Jurkat, Clone E6-1 (cell line): ENCODE data around the gene EGLN3.

Source experiments
- DNase-seq: peaks from one replicate; pipeline ENCODE4 v3.0.0-alpha.2; 2011; ENCODE audit warnings: low read depth, low spot score
- H3K4me3 ChIP-seq: 2 replicates; pipeline ENCODE4 v1.5.1; 2011; ENCODE audit warnings: mild to moderate bottlenecking, low read length, control low read depth, moderate library complexity

EGLN3 gene

GRCh38 chr14:33924566-33925100 is 26.2 kb downstream of the EGLN3 start:
- DNase-seq = no peak
- H3K4me3 ChIP-seq = no peak overlapping the region

DNA sequence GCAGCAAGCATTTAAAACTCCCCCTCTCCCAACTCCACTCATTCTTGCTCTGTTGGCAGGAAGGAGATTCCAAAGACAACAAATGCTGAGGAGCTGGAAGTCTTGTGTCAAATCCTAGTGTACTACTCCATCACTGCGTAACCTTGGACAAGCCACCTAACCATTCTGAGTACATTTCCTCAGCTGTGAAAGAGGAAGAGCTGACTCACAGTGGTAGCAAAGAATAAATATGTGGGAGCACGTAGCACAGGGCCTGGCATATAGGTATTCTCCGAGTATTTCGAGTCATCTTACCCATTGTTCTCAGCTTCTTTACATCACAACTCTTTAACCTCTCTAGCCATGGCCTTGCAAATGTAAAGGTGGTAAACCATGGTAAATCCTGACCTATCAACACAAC is 28.7 kb downstream of the EGLN3 start:
- no peak overlapping the region for H3K4me3 ChIP-seq
- DNase-seq = no peak

DNA sequence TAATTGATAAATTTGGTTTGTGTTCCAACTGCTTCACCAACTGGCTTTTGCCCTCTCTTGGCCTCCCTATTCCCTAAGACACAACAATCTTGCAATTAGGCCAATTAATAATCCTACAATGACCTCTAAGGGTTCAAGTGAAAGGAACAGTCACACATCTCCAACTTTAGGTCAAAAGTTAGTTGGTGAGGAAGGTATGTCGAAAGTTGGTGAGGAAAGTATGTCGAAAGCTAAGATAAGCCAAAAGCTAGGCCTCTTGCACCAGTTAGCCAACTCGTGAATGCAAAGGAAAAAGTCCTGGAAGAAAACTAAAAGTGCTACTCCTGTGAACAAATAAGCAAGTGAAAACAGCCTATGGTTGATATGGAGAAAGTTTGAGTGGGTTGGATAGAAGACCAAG is 32.6 kb downstream of the EGLN3 start:
- H3K4me3 ChIP-seq = no peak overlapping the region
- DNase-seq = no peak

DNA sequence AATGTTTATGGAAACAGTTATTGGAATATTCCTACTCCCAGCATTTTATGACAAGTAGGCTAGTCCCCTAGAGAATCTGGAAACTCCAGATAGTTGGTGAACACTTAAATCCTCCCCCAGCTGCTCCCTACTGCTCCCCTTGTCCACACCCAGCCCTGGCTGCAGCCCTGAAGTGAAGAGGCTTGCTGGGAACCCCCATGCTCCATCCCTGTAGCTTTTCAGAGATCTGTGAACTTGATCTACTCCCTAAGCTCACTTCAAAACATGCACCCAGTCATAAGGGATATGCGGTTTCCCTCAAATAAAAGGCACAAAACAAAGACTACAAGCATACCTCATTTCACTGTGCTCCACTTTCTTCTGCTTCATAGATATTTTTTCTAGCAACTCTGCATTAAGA is 33.2 kb downstream of the EGLN3 start:
- no peak overlapping the region for H3K4me3 ChIP-seq
- peak; percentile 66 for DNase-seq

DNA sequence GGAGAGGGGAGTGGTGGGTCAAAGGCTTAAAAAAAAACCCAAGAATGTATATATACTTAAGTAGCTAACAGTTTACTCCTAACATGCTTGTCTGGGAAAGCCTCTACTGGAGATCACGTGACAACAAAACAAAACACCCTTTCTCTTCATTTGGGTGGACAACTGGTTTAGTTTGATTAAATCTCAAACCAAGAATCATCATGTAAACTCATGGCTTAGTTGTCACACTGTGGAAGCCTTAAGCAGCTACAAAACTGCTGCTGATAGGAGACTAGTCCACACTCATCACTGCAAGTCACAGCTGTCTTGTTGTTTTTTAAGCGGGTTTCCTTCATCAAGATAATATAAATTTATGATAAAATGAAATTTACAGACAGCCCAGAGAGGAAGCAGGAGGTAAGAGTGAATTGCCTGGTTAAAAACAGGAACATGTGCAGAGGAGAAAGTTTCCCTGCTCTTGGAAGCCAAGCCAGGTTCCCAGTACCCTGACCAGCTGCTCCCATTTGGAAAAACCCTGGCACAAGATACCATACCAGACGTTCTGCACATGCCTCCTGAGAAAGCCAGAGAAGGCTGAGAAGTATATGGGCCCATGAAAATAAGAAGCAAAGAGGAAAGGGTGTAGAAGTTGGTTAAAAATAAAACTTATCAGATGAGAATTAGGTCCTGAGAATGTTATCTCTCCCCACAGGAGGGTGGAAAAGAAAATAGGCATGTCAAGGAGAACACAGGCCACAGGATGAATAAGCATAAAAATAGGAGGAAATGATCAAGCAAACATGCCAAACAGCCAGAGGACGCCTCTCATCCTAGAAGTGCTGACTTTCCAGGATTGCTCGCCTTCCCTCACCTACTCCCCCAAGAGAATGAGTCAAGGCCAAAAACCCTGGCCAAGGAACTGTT is 34.0 kb downstream of the EGLN3 start:
- no peak overlapping the region for H3K4me3 ChIP-seq
- peak; percentile 15 for DNase-seq

DNA sequence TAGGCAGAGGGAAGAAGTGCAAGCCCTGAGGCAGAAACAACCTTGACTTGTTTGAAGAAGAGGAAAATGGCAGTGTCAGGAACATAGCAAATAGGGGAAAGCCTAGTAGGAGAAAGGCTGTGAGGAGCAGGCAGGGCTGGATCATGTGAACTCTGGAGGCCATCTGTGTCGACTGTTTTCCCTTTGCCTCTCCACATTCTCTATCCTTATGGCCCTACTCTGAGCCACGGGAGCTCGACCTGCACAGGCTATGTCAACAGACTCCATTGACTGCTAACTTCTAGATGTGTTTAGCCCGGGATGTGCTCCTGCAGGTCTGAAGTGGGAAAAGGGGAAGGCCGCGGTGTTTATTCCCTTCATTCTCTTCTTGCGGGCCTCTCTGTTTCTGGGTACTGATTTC is 35.2 kb downstream of the EGLN3 start:
- no peak for DNase-seq
- H3K4me3 ChIP-seq = no peak overlapping the region

DNA sequence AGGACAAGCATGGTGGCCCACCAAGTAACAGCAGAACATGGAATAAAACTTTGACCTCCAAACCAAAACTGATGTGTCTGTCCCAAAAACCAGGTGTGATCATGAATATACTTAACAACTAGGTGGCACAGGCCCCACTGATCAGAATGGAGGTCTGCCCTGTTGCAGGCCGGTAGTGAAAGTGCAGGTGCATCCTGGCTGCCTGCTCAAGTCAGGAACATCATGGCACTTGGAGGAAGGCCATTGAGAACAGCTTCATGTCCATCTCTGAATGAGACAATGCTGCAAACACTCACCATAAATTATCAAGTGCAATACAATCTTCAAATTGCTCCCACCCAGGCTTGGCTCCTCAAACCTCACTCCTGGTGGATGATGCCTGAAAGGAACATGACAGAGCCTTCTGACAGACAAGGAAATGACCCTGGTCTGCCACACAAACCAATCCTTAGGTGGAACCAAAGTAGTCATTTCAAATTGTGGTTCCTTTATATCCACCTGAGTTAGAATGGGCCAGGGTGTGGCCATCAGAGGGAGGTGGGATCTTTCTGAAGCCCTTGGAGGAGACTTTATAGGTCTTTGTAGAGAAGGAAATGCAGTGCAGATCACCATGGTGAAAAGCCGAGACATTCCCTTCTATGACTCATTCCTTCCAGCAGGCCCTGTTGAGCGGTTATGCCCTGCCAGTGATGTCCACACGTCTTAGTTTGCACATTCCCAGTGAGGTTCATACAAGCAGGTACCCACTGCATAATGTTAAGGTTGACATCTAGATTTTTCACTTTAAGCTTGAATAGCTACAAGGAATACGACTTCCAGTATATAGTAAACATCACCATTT is 36.0 kb downstream of the EGLN3 start:
- no peak overlapping the region for H3K4me3 ChIP-seq
- no peak for DNase-seq

DNA sequence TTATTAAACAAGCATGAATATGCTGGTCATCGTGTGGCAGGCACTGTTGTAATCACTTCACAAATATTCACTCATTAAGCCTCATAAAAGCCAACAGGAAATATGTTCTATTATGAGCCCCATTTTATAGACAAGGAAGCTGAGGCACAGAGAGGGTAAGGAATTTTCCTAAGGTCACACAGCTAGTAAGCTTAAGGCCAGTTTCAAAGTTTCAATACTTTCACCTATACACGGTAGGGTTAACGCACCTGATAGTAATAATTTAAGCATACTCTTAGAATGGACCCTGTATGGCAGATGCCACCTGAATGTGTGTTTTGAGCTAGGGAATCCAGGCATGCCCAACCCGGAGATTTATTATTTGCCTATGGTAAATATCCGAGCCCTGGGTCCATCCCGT is 39.8 kb downstream of the EGLN3 start:
- DNase-seq = no peak
- no peak overlapping the region for H3K4me3 ChIP-seq

DNA sequence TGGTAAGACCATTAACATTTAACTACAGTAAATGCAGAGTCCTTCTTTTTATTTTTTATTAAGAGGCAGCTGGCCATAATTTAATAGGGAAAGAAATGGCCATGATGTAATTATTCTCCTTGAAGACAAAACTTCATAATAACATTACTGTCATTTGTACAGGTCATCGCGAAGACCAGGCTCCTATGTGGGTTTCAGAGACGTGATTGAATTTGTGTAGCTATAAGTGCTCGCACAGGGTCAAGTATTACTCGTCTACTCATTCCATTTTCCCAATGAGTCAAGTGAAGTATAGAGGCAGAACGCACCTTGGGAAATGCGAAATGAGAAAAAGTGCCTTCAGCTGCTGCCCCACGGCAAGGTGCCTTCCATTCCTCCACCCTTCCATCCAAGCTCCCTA is 40.4 kb downstream of the EGLN3 start:
- no peak overlapping the region for H3K4me3 ChIP-seq
- DNase-seq = no peak

GRCh38 chr14:33909380-33910084 is 41.3 kb downstream of the EGLN3 start:
- no peak overlapping the region for H3K4me3 ChIP-seq
- no peak for DNase-seq

DNA sequence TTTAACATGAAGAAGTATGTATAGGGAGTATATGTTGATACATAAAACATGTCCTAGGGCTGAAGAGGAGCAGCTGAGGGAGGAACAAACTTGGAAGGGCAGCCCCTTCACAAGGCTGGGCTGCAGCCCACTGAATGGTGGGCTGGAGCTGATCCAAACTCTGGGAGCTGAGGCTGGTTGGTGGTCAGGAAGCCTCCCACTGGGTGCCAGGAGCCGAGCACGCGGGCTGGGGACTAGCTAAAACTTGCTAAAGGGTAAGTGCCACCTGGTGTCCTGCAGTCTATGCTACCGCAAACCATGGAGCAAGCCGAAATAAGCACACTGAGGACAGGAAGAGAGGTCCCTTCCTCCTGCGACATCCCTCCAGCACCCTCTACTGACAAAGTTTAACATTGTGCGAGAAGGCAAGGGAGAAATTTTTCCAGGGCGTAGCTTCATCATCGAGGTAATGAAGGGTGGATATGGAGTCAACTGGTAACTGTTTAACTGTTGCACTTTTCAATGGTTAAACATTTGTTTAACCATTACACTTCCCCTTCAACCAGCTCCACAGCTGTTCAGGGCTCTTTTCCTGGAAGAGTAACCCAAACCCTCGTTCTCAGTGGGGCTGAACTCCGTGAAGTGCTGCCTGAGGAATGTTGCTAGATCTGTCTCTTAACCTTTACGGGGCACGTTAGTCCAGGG is 42.2 kb downstream of the EGLN3 start:
- DNase-seq = no peak

DNA sequence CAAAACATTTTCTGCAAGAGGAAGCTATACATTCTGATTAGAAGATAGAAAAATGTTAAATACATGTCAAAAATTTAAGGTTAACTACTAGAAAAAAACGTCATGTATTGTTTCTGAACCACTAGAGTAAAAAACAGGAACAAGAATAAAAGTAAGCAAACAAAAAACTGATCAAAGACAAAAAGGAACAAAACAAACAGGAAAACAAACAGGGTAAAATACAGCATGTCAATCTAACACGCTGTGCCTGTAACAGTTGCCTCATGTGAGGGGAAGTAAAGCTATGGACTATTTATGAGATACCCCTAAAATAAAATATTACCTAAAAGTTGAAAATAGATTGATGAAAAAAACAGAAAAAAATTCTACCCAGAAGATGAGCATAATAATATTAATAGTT is 43.9 kb downstream of the EGLN3 start:
- no peak overlapping the region for H3K4me3 ChIP-seq
- DNase-seq = no peak

More for the DNA sequence above, 42.2 kb downstream of the EGLN3 start:
- no peak overlapping the region for H3K4me3 ChIP-seq

GRCh38 chr14:33904609-33905008 is 46.3 kb downstream of the EGLN3 start:
- H3K4me3 ChIP-seq = no peak overlapping the region
- no peak for DNase-seq

- no peak for DNase-seq
These were observed 47.5 kb downstream of the EGLN3 start for GRCh38 chr14:33903369-33903768.

GRCh38 chr14:33902363-33902762 is 48.5 kb downstream of the EGLN3 start:
- no peak for DNase-seq

More at GRCh38 chr14:33903369-33903768, 47.5 kb downstream of the EGLN3 start:
- H3K4me3 ChIP-seq = no peak overlapping the region

GRCh38 chr14:33901426-33902155 is 49.3 kb downstream of the EGLN3 start:
- H3K4me3 ChIP-seq = no peak overlapping the region
- no peak for DNase-seq

More at GRCh38 chr14:33902363-33902762, 48.5 kb downstream of the EGLN3 start:
- no peak overlapping the region for H3K4me3 ChIP-seq

GRCh38 chr14:33900706-33901105 is 50.2 kb downstream of the EGLN3 start:
- no peak overlapping the region for H3K4me3 ChIP-seq
- no peak for DNase-seq

DNA sequence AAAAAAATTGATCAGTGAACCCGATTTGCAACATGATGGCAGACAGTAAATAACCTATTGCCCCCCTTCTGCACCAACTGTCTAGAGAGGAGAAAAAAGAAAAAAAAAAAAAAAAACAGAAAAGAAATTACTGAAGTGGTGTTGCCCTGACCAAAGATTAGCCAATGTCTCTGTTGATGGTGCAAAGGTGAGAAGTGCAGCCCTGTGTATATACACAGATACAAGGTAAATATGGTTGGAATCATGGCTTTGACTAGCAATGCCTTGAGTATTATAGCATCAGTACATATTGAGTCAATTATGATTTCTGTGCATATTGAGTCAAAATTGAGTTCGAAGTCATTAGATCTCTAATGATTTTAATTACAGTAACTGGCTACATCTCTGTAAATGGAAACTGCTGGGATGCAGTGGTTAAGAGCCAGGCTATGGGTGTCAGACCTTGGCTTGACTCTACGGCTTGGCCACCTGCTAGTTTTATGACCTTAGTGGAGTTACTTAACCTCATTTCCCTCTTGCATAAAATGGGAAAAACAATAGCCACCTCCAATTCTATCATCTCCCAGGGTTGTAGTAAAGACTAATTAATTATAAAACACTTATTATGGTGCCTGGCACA is 51.0 kb downstream of the EGLN3 start:
- no peak overlapping the region for H3K4me3 ChIP-seq
- no peak for DNase-seq
